Measurements from ENCODE around the gene ARHGAP18.

ARHGAP18 gene

GRCh38 chr6:129691043-129691640 lies 18.8 kb downstream of the ARHGAP18 start:
- DNase-seq: no peak

GRCh38 chr6:129686941-129687627 lies 22.9 kb downstream of the ARHGAP18 start:
- DNase-seq: peak; percentile 36

GRCh38 chr6:129685662-129686031 lies 24.3 kb downstream of the ARHGAP18 start:
- no peak for DNase-seq

GRCh38 chr6:129684903-129685661 lies 24.9 kb downstream of the ARHGAP18 start:
- DNase-seq: no peak

- no peak for DNase-seq
These were observed 25.6 kb downstream of the ARHGAP18 start for GRCh38 chr6:129684323-129684884.

GRCh38 chr6:129683601-129684322 lies 26.2 kb downstream of the ARHGAP18 start:
- DNase-seq: peak; percentile 99

GRCh38 chr6:129681913-129682205 lies 28.1 kb downstream of the ARHGAP18 start:
- DNase-seq: no peak

GRCh38 chr6:129680633-129681032 lies 29.3 kb downstream of the ARHGAP18 start:
- DNase-seq: no peak

GRCh38 chr6:129679758-129680157 lies 30.2 kb downstream of the ARHGAP18 start:
- DNase-seq: no peak

- DNase-seq: peak; percentile 72
These were observed 30.7 kb downstream of the ARHGAP18 start for GRCh38 chr6:129679275-129679674.

- DNase-seq: no peak
These were observed 31.5 kb downstream of the ARHGAP18 start for GRCh38 chr6:129678463-129678862.

- no peak for DNase-seq
These were observed 32.2 kb downstream of the ARHGAP18 start for GRCh38 chr6:129677620-129678325.

- no peak for DNase-seq
These were observed 34.1 kb downstream of the ARHGAP18 start for GRCh38 chr6:129675669-129676472.

- no peak for DNase-seq
These were observed 36.2 kb downstream of the ARHGAP18 start for GRCh38 chr6:129673748-129674147.

- peak; percentile 79 for DNase-seq
These were observed 36.9 kb downstream of the ARHGAP18 start for GRCh38 chr6:129672881-129673631.

- DNase-seq: no peak
These were observed 37.7 kb downstream of the ARHGAP18 start for GRCh38 chr6:129672341-129672682.

- DNase-seq: no peak
These were observed 38.3 kb downstream of the ARHGAP18 start for GRCh38 chr6:129671442-129672340.

GRCh38 chr6:129670634-129671033 lies 39.3 kb downstream of the ARHGAP18 start:
- DNase-seq: no peak

- peak; percentile 67 for DNase-seq
These were observed 42.4 kb downstream of the ARHGAP18 start for GRCh38 chr6:129667621-129668020.

GRCh38 chr6:129667034-129667433 lies 42.9 kb downstream of the ARHGAP18 start:
- DNase-seq: no peak
